GM21717 (cell line): ENCODE measurements around the gene NPAS2.

Experiments used
- ATAC-seq: cut with Tn5 transposase; IDR thresholded peaks from one replicate; pipeline ENCODE4 v1.9.1; 2021; ENCODE audit warnings: mild to moderate bottlenecking, moderate library complexity; ENCODE audit not compliant: unreplicated experiment

NPAS2 gene

DNA sequence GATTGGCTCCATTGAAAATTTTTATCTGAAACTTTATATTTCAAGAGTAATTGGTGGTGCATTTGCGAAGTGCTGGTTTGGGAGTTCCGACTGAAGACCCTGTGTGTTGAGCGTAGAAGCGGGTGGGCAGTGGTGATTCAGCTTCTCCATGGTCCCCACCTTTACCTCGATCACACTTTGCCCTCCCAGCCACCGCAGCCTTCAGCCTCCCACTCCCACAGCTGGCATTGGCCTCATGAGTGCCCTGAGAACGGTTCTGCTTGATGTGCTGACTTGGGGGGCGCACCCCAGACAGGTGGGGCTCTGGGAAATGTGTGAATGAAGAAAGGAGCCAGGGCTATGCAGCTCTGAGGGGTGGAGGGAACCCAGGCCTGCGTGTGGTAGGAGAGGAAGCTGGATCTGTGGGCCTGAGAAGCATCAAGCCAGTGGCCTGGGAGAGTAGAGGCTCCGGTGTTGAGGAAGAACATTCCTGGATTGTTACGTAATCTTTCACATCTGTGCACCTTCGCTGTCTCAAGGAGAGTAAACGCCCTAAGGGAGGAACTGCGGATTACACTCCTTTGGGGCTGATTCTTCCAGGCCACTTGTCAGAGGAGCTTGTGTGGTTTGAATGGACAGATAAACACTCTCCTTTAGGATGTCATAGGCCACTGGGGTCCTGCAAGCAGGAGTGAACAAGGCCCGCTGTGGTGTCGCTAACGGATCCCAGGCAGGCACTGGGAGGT is 83.8 kb downstream of the NPAS2 start:
- no peak for ATAC-seq

DNA sequence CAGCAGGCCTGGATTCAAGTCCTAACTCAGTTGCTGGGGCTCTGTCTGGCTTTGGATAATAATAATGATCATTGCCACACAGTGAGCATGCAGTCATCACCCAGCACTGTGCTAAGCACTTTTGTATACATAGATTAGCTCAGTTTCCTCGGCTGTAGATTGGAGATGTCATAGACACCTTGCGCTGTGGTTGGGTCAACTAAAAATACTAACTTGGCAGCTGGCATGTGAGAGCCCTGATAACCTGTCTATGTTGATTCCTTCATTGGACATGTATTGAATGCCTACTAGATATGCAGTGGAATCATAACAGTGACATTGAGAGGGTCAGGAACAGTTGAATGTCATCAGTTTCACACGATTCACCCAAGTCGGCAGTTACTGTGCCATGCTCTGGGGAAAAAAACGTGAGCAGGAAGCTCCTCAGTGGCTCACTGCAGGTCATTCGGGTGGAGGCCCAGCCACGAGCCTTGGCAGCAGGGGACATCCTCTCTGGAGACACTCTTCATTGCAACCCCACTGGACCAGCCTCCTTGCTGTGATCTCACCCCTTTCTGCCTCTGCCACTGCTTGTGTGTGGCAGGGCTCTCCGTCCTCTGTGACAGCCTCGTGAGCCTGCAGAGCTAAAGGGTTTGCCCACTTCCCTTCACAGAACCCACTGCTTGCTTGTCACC is 85.3 kb downstream of the NPAS2 start:
- ATAC-seq, result no peak

DNA sequence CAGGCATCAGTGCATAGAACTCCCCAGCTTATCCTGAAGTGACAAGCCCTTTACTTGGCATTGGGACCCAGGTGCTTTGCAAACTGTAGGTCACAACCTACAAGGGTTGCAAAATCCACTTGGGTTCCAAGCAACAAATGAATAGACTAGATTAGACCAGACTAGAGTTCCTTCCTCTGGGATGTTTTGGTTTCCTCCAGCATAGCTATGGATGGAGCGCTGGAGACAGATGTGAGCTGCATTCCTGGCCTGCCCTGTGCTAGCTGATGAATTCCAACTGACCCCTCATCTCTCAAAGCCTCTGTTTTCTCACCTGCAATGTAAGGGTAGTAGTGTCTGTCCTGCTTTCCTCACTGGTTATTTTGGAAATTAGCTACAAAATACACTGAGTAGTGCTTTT is 86.2 kb downstream of the NPAS2 start:
- ATAC-seq, result no peak

DNA sequence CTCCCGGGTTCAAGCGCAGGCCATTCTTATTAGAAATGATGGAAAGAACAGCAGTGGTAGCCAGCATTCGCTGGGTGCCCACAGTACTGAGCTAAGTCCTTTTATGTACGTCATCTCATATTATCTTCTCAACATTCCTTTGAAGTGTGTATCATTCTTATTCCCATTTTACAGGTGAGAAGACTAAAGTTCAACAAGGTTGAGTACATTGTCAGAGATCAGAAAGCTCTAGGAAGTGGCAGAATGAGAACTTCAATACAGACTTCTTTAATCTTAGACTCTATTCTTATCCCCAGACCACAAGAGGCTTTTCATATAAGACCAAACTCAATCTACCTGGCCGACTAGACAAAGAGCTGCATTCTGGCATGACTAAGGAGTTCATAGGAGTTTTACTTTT is 86.7 kb downstream of the NPAS2 start:
- ATAC-seq, result no peak

DNA sequence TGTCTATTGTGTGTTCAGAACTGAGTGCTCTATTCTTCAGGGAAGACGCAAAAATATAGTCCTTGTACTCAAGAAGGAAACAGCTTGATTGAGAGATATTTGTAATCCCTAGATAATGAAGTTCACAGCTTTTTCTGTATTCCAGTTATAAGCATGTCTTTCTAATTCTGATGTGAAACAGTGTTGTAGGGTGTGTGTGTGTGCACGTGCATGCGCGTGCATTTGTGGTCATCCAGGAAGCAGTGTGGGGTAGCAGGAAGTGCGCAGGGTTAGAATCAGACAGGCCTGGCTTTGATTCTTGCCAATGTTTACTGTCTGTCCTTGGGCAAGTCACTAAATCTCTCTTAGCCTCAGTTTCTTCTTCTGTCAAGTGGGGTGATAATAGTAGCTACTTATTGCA is 87.9 kb downstream of the NPAS2 start:
- no peak for ATAC-seq

DNA sequence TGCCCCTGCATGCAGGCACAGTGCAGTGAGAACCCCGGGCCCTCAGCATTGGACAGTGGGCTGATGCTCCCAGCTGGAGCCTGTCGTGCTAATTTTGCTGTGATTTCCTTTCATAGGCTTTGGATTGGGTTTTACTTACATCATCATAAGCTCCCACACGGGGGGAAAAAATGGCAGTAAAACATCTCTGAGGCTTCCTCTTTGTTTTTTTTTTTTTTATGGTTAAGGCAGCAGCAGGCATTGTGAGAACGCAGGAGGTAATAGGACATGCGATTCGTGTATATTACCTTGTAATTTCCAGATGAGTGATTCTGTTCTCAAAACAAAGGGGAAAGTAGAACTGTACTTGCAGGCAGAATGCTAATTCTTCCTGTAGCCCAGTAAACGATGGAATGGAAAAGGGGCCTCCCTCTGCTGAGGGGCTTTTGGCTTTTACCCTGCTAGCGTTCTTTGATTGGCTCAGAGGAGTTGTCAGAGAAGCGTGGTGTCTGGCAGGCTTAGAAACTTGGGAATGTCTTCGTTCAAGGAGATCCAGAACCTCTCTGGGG is 89.7 kb downstream of the NPAS2 start:
- ATAC-seq, result no peak

DNA sequence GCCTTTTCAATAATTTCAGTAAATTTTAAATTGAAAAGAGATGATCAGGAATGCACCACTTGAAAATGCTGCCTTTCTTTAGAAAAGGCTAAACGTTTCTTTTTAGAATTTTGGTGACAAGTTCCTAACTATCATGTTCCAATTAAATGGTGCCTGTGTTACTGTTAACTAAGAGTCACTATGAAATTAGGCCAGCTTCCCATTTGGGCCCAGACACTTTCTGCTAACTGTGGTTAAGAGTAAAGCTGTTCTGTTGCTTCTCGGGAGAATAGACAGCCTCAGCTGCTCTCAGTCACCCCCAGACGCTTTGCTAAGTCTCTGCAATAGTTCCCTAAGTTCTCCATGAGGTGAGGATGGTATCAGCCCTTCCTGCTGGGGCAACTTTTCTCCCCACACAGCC is 90.2 kb downstream of the NPAS2 start:
- ATAC-seq, result no peak

DNA sequence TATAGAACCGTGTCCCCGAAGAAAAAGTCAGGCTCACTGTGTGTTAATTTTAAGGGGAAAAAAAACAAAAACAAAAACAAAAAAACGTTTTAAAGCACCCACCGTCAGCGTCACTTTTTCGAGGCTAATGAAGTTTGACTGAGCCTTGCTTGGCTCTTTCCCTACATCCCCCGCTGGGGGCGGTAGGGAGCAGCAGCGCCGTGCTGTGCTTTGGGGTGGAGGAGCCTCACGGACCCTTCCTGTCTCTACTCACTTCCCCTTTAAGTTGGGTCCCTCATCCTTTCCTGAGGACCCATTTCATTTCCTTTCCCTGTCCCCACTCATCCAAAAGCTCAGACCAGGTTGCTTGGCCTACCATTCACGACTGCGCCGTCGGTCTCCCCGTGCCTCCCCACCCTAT is 99.4 kb downstream of the NPAS2 start:
- ATAC-seq, result no peak

DNA sequence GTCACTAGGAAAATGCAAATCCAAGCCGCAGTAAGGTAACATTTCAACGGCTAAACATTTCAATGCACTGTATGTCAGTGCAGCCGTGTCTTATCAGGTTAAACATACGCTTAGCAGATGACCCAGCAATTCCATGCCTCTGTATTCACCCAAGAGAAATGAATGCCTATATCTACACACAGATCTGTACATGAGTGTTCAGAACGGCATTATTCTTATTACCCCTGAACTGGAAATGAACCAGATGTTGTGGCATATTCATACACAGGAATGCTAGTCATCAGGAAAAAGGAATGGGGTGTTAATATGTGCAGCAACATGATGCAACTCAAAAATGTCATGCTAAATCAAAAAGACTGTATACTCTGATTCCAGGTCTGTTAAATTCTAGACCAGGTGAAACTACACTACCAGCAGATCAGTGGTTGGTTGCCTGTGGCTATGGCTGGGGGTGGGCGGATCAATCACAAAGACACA is 101.8 kb downstream of the NPAS2 start:
- no peak for ATAC-seq

DNA sequence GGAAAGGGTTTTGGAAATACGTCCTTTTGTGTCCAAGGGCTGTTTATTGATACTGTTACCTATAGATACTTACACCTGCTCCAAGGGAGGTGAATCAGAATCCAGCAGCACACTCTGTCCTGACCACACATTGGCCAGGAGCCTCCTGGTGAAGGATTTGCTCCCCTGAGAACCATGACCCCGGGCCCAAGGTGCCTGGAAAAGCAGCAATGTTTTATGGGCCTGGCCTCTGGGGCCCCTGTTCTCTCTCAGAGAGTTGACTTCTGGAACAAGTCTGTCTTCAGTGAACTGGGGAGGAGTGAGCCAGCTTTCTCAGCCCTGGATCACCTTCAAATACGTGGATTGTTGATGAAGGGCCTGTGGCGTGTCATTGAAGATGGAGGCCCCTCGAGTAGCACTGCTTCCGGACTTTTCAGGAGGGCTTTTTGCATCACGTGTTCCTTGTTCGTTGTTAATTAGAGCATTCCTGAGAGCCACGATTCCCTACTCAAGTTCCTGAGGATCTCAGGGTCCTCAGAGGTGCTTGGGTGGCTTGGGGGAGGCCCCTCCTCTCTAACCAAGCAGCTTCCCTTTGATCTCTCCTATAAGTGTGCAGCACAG is 103.6 kb downstream of the NPAS2 start:
- ATAC-seq, result no peak

DNA sequence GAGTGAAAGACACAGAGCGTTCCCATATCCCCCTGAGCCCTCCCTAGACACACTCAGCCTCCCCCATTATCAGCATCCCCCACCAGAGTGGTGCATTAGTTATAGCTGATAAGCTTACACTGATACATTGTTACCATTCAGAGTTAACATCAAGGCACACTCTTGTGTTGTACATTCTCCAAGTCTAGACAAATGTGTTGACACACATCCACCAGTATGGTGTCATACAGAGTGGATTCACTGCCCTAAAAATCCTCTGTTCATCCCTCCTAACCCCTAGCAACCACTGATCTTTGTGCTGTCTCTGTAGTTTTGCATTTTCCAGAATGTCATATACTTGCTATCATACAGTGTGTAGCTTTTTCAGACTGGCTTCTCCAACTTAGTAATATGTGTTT is 104.2 kb downstream of the NPAS2 start:
- no peak for ATAC-seq

DNA sequence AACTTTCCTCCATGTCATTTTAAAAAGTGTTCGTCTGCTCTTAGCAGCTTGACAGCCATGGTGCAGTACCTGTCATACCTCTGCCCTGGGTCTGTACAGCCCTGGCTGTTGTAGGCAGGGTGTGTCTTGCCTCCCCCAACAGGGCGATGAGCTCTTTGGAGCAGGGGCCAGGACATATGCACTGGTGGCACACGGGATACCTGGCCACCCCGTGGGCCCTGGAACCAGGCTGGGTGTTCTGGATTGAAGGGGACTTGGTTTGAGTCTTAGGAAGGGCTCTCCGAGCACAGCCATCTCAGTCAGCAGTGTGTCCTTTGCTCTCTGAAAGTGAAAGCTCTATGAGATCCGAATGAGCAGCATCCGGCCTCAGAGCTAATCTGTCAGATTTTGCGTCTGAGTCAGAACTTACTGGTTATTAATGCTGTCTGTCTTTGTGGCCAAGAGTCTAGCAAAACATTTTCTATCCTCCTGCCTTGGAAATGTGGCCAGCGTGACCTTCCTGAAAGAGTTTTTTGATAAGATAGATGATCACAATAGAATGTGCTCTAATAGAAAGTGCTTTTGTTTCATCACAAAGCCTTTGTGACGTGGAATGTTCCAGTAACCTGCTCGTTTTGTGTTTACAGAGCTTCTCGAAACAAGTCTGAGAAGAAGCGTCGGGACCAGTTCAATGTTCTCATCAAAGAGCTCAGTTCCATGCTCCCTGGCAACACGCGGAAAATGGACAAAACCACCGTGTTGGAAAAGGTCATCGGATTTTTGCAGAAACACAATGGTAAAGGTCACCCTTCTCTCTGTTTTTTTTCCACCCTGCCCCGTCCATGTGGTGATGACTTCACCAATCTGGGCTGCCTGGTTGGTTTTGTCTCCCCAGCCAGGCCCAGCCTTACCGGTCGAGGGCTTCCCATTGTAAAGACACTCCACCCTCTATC is 104.8 kb downstream of the NPAS2 start:
- ATAC-seq, result no peak

DNA sequence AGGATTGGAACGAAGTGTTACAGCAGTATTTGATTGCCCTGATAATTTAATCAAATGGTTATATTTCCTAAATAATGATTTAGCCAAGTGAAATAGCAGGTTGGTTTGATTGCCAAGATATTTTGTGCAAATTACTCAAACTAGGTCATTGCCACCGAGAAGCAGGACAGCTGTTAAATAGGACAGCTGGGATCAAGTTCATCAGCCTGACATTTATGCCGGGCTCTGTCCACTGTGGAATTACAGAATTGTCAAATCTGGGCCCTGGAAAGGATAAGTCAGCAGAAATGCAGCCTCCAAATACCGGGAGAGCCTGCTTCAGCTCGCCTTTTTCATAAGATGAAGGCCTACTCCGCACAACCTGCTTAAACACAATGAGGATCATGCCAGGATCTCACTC is 108.3 kb downstream of the NPAS2 start:
- no peak for ATAC-seq

DNA sequence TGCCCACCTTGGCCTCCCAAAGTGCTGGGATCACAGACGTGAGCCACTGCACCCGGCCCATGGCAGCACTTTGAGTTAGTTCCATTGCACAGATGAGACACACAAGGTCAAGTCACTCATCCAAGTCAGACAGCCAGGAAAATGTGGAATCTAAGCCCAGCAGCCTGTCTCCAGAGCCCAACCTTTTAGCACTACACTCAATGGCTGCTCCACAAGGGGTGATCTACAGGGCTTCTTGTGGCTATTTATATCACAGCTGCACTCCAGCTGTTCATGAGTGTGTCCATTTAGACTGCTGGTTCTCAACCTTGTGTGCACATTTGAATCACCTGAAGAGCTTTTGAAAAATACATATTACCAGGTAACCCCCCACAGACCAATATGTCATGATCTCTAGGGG is 109.2 kb downstream of the NPAS2 start:
- no peak for ATAC-seq

DNA sequence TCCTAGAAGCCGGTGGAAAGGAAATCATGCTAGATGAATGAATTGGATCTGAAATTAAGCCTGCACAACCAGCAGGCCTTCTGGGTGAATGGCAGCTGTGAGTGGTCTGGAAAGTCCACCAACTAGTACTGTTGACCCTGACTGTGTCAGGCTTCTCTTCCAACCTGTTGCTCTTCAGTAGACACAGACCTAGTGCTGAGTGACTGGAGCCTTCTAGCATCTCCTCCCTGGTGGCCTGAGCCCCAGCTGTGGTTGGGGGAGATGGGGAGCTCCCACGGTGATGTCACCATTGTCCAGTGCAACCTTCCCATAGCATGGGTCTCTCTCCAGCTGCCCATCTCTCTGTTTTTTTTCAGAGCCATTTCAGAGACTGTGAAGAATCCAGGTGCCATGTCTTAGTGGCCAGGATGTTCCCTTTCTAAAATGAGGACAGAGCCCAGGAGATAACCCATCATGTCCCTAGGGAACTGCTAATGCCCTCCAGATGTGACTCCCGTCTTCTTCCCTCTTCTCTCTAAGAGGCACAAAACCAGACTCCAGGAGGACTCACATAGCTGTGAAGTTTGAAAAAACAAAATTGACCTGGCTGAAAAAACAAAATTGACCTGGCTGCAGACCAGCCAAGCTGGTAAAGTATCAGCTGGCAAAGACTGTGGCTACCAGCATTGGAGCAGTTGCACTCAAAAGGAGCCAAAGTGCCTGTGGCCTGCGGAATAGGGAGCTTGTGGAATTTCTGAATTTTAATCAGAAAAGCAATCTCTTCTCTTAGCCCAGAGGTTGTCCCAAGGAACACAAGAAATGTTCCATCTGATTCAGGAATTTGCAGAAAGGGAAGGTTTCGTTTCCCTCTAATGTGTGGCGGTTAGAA is 114.8 kb downstream of the NPAS2 start:
- no peak for ATAC-seq

DNA sequence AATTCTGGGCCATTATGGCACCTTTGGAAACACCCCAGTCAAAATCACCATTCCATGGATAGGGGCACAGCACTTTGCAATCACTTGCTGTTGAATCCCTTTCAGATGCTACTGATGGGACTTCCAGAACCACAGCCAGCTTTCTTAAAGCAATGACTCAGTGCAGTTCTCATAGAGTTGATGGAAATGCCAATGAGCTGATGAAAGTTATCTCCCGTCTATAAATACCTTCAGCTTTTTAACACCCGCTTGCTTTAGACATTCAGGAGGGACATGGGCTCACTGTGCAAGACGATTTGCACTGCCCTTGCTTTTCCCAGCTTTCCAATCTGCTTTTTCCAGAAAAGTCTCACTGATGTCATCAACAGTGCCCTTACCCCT is 115.4 kb downstream of the NPAS2 start:
- ATAC-seq, result no peak

DNA sequence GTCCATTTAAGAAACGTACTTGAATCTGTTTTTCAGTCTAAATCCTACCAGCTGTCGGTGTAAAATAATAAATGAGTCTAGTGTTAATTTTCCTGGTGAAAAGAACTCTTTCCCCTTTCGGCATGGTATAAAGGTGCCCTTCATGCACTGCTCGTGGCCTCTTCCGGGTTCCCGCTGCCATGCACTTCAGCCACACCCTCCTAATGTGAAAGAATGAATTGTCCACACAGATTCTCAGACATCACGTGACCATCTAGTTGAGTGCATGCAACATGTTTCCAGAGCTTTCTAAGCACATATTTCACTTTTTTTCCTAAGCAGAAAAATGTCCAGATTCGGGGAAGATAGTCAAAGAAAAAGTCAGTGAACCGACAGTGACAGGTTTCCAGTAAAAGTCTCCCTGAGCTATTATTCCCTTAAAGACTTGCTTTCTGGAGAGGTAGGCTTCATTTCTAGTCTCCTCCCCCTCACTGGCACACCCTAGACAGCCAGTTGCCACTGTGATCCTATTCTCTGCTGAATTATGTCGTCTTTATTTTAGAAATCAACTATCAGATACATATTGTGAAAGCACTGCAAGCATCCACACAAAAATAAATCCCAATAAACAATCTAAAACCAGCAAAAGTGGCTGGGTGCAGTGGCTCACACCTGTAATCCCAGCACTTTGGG is 116.3 kb downstream of the NPAS2 start:
- no peak for ATAC-seq

DNA sequence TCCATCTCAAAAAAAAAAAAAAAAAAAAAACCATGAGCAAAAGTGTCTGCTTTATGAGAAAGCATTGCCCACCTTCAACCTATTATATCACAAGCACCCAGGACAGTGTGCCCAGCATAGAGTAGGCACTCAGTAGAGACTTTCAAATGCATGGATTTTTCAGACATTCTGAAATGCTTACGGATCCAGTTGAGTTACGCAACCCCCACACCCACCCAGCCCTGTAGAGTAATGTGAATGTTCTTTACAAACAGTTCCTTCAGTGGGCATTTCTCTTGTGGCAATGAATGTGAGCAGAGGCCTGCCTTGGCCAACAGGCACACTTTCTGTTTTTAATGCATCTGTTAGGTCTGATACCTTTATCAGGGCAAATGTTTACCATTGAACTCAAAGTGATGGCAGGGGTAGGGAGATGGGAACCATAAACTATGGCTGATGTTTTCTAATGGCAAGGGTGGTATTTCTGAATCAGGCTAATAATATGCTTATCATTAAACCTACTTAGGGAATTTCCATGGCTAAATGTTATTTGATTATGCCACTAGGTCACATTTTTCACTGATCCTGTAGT is 117.1 kb downstream of the NPAS2 start:
- no peak for ATAC-seq
